MM.1S (cell line): ENCODE data around the gene FBXL17.

Experiments
- DNase-seq: peaks from one replicate; pipeline ENCODE4 v3.0.0-alpha.2; 2015
- H2AFZ ChIP-seq: fragments of 300-600 bp; sonication (generic); 2 replicates; pipeline ENCODE4 v1.6.0; 2016; ENCODE audit warnings: antibody characterized with exemption, low read length
- H3F3A ChIP-seq: fragments of 300-600 bp; sonication (generic); 2 replicates; pipeline ENCODE4 v1.6.1; 2016; ENCODE audit warnings: mild to moderate bottlenecking, antibody characterized with exemption, low read length, moderate library complexity, mixed read lengths; ENCODE audit not compliant: insufficient read depth
- H3K27ac ChIP-seq: fragments of 300-600 bp; sonication (generic); 2 replicates; pipeline ENCODE4 v1.5.1; 2016; ENCODE audit warnings: mild to moderate bottlenecking, low read length
- H3K27me3 ChIP-seq: fragments of 300-600 bp; sonication (generic); replicated peaks from 2 replicates; pipeline ENCODE4 v1.6.0; 2016; ENCODE audit warnings: low read length; ENCODE audit not compliant: insufficient read depth
- H3K36me3 ChIP-seq: fragments of 300-600 bp; sonication (generic); replicated peaks from 2 replicates; pipeline ENCODE4 v1.6.1; 2016; ENCODE audit warnings: mild to moderate bottlenecking, low read length, mixed read lengths; ENCODE audit not compliant: insufficient read depth
- H3K4me1 ChIP-seq: fragments of 300-600 bp; sonication (generic); 2 replicates; pipeline ENCODE4 v1.6.1; 2016; ENCODE audit warnings: low read length, mixed read lengths
- H3K4me2 ChIP-seq: fragments of 300-600 bp; sonication (generic); 2 replicates; pipeline ENCODE4 v1.6.0; 2016; ENCODE audit warnings: low read depth, low read length
- H3K4me3 ChIP-seq: fragments of 300-600 bp; sonication (generic); 2 replicates; pipeline ENCODE4 v1.5.1; 2016; ENCODE audit warnings: low read length, mixed read lengths
- H3K79me2 ChIP-seq: fragments of 300-600 bp; sonication (generic); 2 replicates; pipeline ENCODE4 v1.6.1; 2016; ENCODE audit warnings: mixed run types, low read length, mixed read lengths
- H3K9ac ChIP-seq: fragments of 300-600 bp; sonication (generic); 2 replicates; pipeline ENCODE4 v1.6.1; 2016; ENCODE audit warnings: low read length, mixed read lengths
- H3K9me2 ChIP-seq: fragments of 300-600 bp; sonication (generic); replicated peaks from 2 replicates; pipeline ENCODE4 v1.6.1; 2016; ENCODE audit warnings: mild to moderate bottlenecking, low read length, mixed read lengths; ENCODE audit not compliant: insufficient read depth
- H3K9me3 ChIP-seq: fragments of 300-600 bp; sonication (generic); replicated peaks from 2 replicates; pipeline ENCODE4 v1.6.1; 2016; ENCODE audit warnings: mild to moderate bottlenecking, low read length, mixed read lengths; ENCODE audit not compliant: insufficient read depth
- H4K20me1 ChIP-seq: fragments of 300-600 bp; sonication (generic); 2 replicates; pipeline ENCODE4 v1.6.1; 2016; ENCODE audit warnings: mild to moderate bottlenecking, low read length, moderate library complexity, mixed read lengths; ENCODE audit not compliant: insufficient read depth
- EZH2 ChIP-seq: fragments of 300-600 bp; sonication (generic); optimal IDR thresholded peaks from 2 replicates; pipeline ENCODE3; 2017; ENCODE audit warnings: low read depth, mild to moderate bottlenecking, antibody characterized with exemption, low read length, mixed read lengths
- EZH2phosphoT487 ChIP-seq: fragments of 300-600 bp; sonication (generic); IDR thresholded peaks from 2 replicates; pipeline ENCODE4 v1.6.1; 2018; ENCODE audit warnings: antibody characterized with exemption, low read length
- TF ChIP-seq, protein P1 (sequence below): fragments of 300-600 bp; sonication (generic); IDR thresholded peaks from 2 replicates; pipeline ENCODE4 v1.5.1; 2016; ENCODE audit warnings: antibody characterized with exemption, low read length, mixed read lengths

FBXL17 gene

DNA sequence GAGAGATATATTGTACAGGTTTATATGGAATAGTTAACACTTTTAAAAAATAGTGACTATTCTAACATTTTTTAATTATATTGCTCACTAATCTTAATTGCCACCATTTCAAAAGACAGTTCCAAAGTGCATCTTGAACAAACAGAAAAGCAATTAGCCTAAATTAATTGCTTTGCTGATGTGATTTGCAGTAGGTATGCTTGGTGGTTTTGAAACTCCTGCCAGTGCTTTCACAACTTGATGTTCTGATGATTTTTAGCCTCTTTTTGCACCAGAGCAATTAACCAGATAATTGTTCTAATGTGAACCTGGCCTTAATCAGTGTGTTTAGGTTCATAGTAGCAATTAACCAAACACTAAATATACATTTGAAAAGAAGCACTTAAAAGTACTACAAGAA, 207.6 kb downstream of the FBXL17 start:
- H3K9me3 ChIP-seq = no peaks in the 10 kb centered on the region
- H3K4me1 ChIP-seq = no peaks in the 10 kb centered on the region
- H2AFZ ChIP-seq = no peak overlapping the region
- no peak overlapping the region for H3K9ac ChIP-seq
- H3K36me3 ChIP-seq = no peaks in the 10 kb centered on the region
- no peaks in the 10 kb centered on the region for H3K9me2 ChIP-seq
- DNase-seq = no peak
- no peaks in the 10 kb centered on the region for H3F3A ChIP-seq
- H3K4me3 ChIP-seq = no peak overlapping the region
- H3K27me3 ChIP-seq = no peaks in the 10 kb centered on the region
- H4K20me1 ChIP-seq = no peaks in the 10 kb centered on the region
- no peak overlapping the region for H3K27ac ChIP-seq
- no peaks in the 10 kb centered on the region for H3K79me2 ChIP-seq
- H3K4me2 ChIP-seq = no peak overlapping the region
- TF ChIP-seq, protein P1, sequence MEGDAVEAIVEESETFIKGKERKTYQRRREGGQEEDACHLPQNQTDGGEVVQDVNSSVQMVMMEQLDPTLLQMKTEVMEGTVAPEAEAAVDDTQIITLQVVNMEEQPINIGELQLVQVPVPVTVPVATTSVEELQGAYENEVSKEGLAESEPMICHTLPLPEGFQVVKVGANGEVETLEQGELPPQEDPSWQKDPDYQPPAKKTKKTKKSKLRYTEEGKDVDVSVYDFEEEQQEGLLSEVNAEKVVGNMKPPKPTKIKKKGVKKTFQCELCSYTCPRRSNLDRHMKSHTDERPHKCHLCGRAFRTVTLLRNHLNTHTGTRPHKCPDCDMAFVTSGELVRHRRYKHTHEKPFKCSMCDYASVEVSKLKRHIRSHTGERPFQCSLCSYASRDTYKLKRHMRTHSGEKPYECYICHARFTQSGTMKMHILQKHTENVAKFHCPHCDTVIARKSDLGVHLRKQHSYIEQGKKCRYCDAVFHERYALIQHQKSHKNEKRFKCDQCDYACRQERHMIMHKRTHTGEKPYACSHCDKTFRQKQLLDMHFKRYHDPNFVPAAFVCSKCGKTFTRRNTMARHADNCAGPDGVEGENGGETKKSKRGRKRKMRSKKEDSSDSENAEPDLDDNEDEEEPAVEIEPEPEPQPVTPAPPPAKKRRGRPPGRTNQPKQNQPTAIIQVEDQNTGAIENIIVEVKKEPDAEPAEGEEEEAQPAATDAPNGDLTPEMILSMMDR = no peak
- no peak for TF ChIP-seq EZH2phosphoT487
- TF ChIP-seq EZH2 = no peak

DNA sequence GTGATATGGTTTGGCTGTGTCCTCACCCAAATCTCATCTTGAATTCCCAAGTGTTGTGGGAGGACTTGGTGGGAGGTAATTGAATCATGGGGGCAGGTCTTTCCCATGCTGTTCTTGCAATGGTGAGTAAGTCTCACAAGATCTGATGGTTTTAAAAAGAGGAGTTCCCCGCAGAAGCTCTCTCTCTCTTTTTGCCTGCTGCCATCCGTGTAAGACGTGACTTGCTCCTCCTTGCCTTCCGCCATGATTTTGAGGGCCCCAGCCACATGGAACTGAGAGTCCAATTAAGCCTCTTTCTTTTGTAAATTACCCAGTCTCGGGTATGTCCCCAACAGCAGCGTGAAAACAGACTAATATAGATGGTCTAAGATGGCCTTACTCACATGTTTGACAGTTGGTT, 210.1 kb downstream of the FBXL17 start:
- no peaks in the 10 kb centered on the region for H3K79me2 ChIP-seq

DNA sequence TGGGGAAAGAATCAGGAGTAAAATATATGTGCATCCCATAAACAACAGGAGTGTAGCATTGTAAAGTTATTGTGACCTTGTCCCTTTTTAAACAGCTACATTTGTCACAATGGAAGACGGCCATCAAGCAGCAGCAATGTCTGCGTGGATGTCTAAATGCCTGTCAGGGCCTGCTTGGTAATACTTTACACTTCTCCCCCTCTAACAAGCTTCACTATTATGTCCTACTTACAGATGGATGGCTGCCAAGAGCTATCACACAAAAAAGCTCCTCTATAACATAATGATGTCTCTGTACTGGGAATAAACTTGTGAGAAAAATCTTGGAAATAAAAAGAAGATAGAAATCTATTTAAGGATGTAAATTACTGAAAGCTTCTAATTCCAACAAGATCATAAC, 213.0 kb downstream of the FBXL17 start:
- Histone ChIP-seq H3K9me3 (no peaks in the 10 kb centered on the region), H3K36me3 (0 out of 2 replicates have a peak, but pooled peaks cover under 1% of the 10 kb centered on the region), H2AFZ (no peak overlapping the region), H3K4me2 (no peak overlapping the region), H4K20me1 (no peaks in the 10 kb centered on the region), H3K9ac (no peak overlapping the region), H3K4me3 (no peak overlapping the region), H3K4me1 (no peaks in the 10 kb centered on the region), H3K9me2 (no peaks in the 10 kb centered on the region), H3K79me2 (no peaks in the 10 kb centered on the region), H3K27me3 (no peaks in the 10 kb centered on the region), H3F3A (no peaks in the 10 kb centered on the region), H3K27ac (no peak overlapping the region)
- TF ChIP-seq EZH2phosphoT487 = no peak
- TF ChIP-seq, protein P1 = no peak
- TF ChIP-seq EZH2 = no peak
- DNase-seq = no peak

More for the DNA sequence above, 210.1 kb downstream of the FBXL17 start:
- TF ChIP-seq, protein P1 = no peak
- TF ChIP-seq EZH2 (no peak), EZH2phosphoT487 (no peak)
- H3K4me2 ChIP-seq = no peak overlapping the region
- no peaks in the 10 kb centered on the region for H4K20me1 ChIP-seq
- H3F3A ChIP-seq = no peaks in the 10 kb centered on the region
- H3K4me1 ChIP-seq = no peaks in the 10 kb centered on the region
- no peak overlapping the region for H3K9ac ChIP-seq
- DNase-seq = no peak
- no peak overlapping the region for H3K4me3 ChIP-seq
- H3K27ac ChIP-seq = no peak overlapping the region
- no peak overlapping the region for H2AFZ ChIP-seq
- H3K27me3 ChIP-seq = no peaks in the 10 kb centered on the region
- no peaks in the 10 kb centered on the region for H3K36me3 ChIP-seq
- H3K9me2 ChIP-seq = no peaks in the 10 kb centered on the region
- H3K9me3 ChIP-seq = no peaks in the 10 kb centered on the region
